ENCODE measurements around the gene MAPK4. TPM values are rescaled to one million over a fixed set of nuclear protein-coding genes. Genes with fewer than 3 reads are reported as not detected.

The MAPK4 gene
- total RNA-seq, 2 donors from 2014 or later: not detected

GRCh38 chr18:50620319-50620718 lies 60.4 kb downstream of the MAPK4 start:
- Mint-ChIP-seq H3K36me3 (ENCODE audit: low read depth) (no peaks in the 10 kb centered on the region), H3K27me3 (peaks cover 33% of the 10 kb centered on the region), H3K4me1 (no peaks in the 10 kb centered on the region), H3K4me3 (no peak overlapping the region), H3K27ac (no peak overlapping the region)
- DNase-seq: no peak
- ATAC-seq: no peak
- no peaks in the 10 kb centered on the region for H3K9me3 ChIP-seq (ENCODE audit: control insufficient read depth, low read length, poor library complexity, severe bottlenecking)

- H3K27me3 Mint-ChIP-seq: peaks cover 23% of the 10 kb centered on the region
- H3K9me3 ChIP-seq (ENCODE audit: control insufficient read depth, low read length, poor library complexity, severe bottlenecking): no peaks in the 10 kb centered on the region
- H3K36me3 Mint-ChIP-seq (ENCODE audit: low read depth): no peaks in the 10 kb centered on the region
- ATAC-seq (no peak), DNase-seq (no peak)
- H3K4me1 Mint-ChIP-seq: no peaks in the 10 kb centered on the region
- no peak overlapping the region for H3K4me3 Mint-ChIP-seq
- H3K27ac Mint-ChIP-seq: no peak overlapping the region
Measured at GRCh38 chr18:50621366-50621765, 61.5 kb downstream of the MAPK4 start.

DNA sequence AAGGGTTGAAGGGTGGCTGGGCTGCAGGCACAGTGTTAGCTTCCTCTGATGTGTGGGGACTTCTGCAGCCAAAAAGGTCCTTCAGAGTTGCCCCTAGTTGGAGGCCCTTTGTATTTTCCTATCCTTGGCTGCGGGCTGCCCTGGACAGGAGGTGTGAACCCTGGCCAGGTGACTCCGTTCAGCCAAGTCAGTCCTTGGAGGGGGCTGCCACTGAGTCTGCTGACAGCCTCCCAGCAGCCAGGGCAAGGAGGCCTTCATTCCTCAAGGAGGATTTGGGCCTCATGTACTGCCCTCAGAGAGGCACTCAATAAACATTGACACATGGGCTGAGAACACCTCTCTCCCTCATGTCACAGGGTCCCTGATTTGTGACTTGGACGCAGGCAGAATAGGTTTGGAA lies 62.4 kb downstream of the MAPK4 start:
- Mint-ChIP-seq H3K4me3 (no peak overlapping the region), H3K4me1 (no peaks in the 10 kb centered on the region), H3K36me3 (ENCODE audit: low read depth) (no peaks in the 10 kb centered on the region), H3K27me3 (peaks cover 19% of the 10 kb centered on the region), H3K27ac (no peak overlapping the region)
- ATAC-seq: no peak
- no peaks in the 10 kb centered on the region for H3K9me3 ChIP-seq (ENCODE audit: control insufficient read depth, low read length, poor library complexity, severe bottlenecking)
- DNase-seq: no peak

- ATAC-seq: no peak
Measured at GRCh38 chr18:50622865-50623393, 63.0 kb downstream of the MAPK4 start.

GRCh38 chr18:50623694-50624352 lies 63.9 kb downstream of the MAPK4 start:
- Mint-ChIP-seq H3K4me1 (no peaks in the 10 kb centered on the region), H3K27me3 (peaks cover 13% of the 10 kb centered on the region), H3K36me3 (ENCODE audit: low read depth) (no peaks in the 10 kb centered on the region), H3K27ac (no peak overlapping the region), H3K4me3 (no peak overlapping the region)
- ATAC-seq: no peak
- no peaks in the 10 kb centered on the region for H3K9me3 ChIP-seq (ENCODE audit: control insufficient read depth, low read length, poor library complexity, severe bottlenecking)
- DNase-seq: no peak

More at GRCh38 chr18:50622865-50623393, 63.0 kb downstream of the MAPK4 start:
- H3K4me1 Mint-ChIP-seq: no peaks in the 10 kb centered on the region
- no peak overlapping the region for H3K4me3 Mint-ChIP-seq
- H3K27me3 Mint-ChIP-seq: peaks cover 14% of the 10 kb centered on the region
- no peaks in the 10 kb centered on the region for H3K9me3 ChIP-seq (ENCODE audit: control insufficient read depth, low read length, poor library complexity, severe bottlenecking)
- no peak overlapping the region for H3K27ac Mint-ChIP-seq
- DNase-seq: no peak
- no peaks in the 10 kb centered on the region for H3K36me3 Mint-ChIP-seq (ENCODE audit: low read depth)

- Mint-ChIP-seq H3K4me3 (no peak overlapping the region), H3K36me3 (ENCODE audit: low read depth) (no peaks in the 10 kb centered on the region), H3K27me3 (peaks cover 14% of the 10 kb centered on the region), H3K4me1 (no peaks in the 10 kb centered on the region), H3K27ac (no peak overlapping the region)
- ATAC-seq (no peak), DNase-seq (no peak)
- H3K9me3 ChIP-seq (ENCODE audit: control insufficient read depth, low read length, poor library complexity, severe bottlenecking): no peaks in the 10 kb centered on the region
Measured at GRCh38 chr18:50624981-50625380, 65.1 kb downstream of the MAPK4 start.

GRCh38 chr18:50626317-50626716 lies 66.4 kb downstream of the MAPK4 start:
- Mint-ChIP-seq H3K4me3 (no peak overlapping the region), H3K27me3 (peaks cover 24% of the 10 kb centered on the region), H3K27ac (no peak overlapping the region), H3K4me1 (no peaks in the 10 kb centered on the region), H3K36me3 (ENCODE audit: low read depth) (no peaks in the 10 kb centered on the region)
- no peak for ATAC-seq
- DNase-seq: no peak
- H3K9me3 ChIP-seq (ENCODE audit: control insufficient read depth, low read length, poor library complexity, severe bottlenecking): no peaks in the 10 kb centered on the region

DNA sequence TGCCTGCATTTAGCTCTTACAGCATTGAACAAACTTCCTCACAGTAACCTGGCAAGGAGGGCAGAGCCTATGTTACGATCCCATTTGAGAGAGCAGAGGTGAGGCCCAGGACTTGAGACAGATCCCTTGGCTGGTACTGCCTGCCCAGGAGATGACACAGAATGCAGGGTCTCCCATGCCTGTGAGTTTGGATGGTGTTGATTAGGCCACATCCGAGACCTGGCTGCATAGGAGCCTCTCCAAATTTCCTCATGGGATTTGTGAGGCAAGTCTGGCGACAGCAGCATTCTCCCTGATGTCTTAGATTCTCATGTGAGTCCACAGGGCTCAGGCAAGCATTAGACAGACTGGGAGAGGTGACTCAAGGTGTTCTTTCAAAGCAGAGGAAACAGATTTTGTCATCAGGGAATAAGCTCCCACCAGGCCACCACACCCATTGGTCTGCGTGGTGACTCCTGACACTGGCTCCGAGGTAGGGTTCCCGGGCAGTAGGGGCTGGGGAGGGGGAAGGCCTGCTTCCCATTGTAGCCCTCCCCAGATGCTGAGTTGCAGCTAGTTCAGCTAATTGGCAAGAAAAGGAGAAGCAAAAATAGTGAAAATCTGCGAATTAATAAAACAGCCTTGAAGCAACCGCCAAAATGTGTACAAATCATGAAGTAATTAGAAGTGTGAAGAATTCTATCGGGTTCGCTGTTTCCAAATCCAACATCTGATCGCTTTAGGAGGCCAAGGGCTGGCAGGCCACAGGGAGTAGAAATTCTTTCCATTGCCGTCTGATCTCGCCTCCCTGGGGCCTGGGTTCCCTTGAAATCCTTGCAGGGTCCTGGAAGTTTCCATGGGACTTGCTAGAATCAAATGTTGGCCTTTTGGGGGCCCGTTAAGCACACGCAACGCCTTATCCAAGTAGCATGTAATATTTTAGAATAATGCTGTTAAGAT lies 68.0 kb downstream of the MAPK4 start:
- no peak overlapping the region for H3K4me3 Mint-ChIP-seq
- H3K27me3 Mint-ChIP-seq: peaks cover 24% of the 10 kb centered on the region
- no peak overlapping the region for H3K27ac Mint-ChIP-seq
- H3K4me1 Mint-ChIP-seq: no peaks in the 10 kb centered on the region
- DNase-seq (no peak), ATAC-seq (no peak)
- H3K9me3 ChIP-seq (ENCODE audit: control insufficient read depth, low read length, poor library complexity, severe bottlenecking): no peaks in the 10 kb centered on the region
- H3K36me3 Mint-ChIP-seq (ENCODE audit: low read depth): no peaks in the 10 kb centered on the region

DNA sequence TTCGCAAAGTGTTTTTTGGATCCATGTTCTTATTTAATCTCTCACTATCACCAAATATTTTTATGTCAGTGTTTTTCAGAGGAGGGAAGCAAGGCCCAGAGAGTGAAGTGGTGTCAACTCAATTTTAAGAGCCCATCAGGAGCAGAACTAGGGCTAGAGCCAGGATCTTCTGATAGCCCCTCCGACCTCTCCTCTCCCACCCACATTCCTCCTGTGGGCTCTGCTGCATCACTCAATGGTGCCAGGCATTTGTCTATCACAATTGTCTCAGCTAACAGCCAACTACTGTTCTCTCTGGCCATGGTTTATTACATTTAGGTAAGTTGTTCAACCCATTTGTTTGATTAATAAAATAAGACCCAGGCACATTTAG lies 68.6 kb downstream of the MAPK4 start:
- no peaks in the 10 kb centered on the region for H3K36me3 Mint-ChIP-seq (ENCODE audit: low read depth)
- H3K9me3 ChIP-seq (ENCODE audit: control insufficient read depth, low read length, poor library complexity, severe bottlenecking): no peaks in the 10 kb centered on the region
- no peak overlapping the region for H3K4me3 Mint-ChIP-seq
- H3K27ac Mint-ChIP-seq: no peak overlapping the region
- DNase-seq (no peak), ATAC-seq (no peak)
- H3K27me3 Mint-ChIP-seq: peaks cover 19% of the 10 kb centered on the region
- H3K4me1 Mint-ChIP-seq: no peaks in the 10 kb centered on the region

DNA sequence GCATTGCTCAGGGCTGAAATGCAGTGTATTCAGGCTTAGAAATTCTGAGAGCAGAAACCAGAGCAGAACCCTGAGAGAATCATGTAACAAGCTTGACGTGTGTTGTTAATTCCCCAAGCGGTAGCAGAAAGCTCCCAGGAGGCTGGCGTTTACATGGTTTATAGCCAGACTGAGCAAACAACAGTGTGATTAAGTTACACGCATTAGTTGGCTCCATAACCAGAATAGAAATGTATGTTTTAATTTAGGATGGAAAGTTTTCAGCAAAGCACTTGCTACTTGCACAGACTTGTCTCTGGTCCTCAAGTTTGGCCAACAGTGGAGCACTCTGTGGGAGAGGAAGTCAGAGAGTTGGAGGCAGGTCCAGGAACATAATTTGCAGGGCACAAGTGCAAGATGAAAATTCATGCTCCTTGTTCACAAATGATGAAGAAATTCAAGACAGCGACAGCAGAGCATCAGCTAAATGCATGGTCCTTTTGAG lies 69.3 kb downstream of the MAPK4 start:
- Mint-ChIP-seq H3K27ac (no peak overlapping the region), H3K36me3 (ENCODE audit: low read depth) (no peaks in the 10 kb centered on the region), H3K4me1 (no peaks in the 10 kb centered on the region), H3K4me3 (no peak overlapping the region), H3K27me3 (peaks cover 21% of the 10 kb centered on the region)
- DNase-seq: no peak
- ATAC-seq: no peak
- H3K9me3 ChIP-seq (ENCODE audit: control insufficient read depth, low read length, poor library complexity, severe bottlenecking): no peaks in the 10 kb centered on the region

DNA sequence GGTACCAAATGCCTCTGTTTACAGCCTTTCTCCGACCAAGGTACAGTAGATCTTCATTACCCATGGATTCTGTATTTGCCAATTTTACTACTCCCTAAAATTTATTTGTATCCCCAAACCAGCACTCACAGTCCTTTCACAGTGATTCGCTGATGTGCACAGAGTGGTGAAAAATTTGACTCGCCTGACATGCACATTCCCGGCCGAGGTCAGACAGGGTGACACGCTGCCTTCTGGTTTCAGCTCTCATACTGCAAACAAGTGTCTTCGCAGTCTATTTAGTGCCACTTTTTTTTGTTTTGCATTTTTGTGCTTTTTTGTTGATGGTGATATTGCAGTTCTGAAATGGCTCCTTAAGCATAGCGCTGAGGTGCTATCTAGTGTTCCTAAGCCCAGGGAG lies 71.0 kb downstream of the MAPK4 start:
- H3K27me3 Mint-ChIP-seq: peaks cover 27% of the 10 kb centered on the region
- H3K9me3 ChIP-seq (ENCODE audit: control insufficient read depth, low read length, poor library complexity, severe bottlenecking): no peaks in the 10 kb centered on the region
- no peak for DNase-seq
- no peaks in the 10 kb centered on the region for H3K4me1 Mint-ChIP-seq
- H3K27ac Mint-ChIP-seq: no peak overlapping the region
- no peak for ATAC-seq
- no peak overlapping the region for H3K4me3 Mint-ChIP-seq
- no peaks in the 10 kb centered on the region for H3K36me3 Mint-ChIP-seq (ENCODE audit: low read depth)

DNA sequence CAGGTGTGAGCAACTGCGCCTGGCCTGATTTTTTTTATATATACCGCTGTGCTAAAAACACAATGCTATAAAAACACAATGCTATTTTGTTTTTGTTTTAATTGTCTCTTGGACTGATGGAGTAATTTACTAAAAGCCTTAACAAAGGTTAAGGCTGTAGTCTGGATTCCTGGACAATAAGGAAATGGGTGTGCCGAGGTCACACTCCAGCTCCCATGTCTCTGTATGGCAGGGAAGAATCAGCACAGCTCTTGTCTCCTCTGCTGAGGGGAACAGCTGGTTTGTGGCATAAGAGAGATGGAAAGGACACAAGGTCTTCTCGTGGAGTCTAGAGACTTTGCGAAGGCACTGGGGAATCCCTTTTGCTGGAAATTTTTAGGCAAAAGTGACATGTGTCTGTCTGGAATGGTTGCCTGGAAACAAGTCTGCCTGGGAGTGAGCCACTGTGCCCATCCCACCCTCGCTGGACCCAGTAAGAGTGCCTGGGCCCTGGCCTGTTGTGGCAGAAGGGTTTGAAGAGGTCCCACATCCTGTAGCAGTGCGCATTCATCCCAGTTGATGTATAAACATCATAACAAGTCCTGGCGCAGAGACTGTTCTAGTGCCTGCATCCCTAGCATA lies 73.1 kb downstream of the MAPK4 start:
- Mint-ChIP-seq H3K27ac (no peak overlapping the region), H3K27me3 (peaks cover 38% of the 10 kb centered on the region), H3K4me1 (no peaks in the 10 kb centered on the region), H3K4me3 (no peak overlapping the region), H3K36me3 (ENCODE audit: low read depth) (no peaks in the 10 kb centered on the region)
- DNase-seq (no peak), ATAC-seq (no peak)
- no peaks in the 10 kb centered on the region for H3K9me3 ChIP-seq (ENCODE audit: control insufficient read depth, low read length, poor library complexity, severe bottlenecking)

DNA sequence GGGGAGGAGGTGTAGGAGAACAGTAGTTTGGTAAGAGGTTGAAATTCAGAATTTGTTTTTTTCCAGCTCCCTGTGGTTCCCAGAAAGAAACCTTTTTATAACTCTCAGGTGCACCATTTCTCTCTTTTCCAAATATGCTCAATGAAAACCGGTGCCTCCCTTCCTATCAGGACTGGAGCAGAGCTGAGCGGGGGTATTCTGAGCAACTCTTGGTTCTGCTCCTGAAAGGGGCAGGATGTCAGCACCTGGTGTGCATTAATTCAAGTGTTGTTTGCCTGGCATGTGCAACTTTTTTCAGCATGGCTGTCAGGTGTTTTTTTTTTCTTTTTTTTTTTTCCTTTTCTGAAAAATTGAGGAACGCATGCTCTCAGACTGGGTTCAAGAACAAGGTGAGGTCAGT lies 74.1 kb downstream of the MAPK4 start:
- DNase-seq: no peak
- Mint-ChIP-seq H3K4me3 (no peak overlapping the region), H3K27me3 (peaks cover 37% of the 10 kb centered on the region), H3K27ac (no peak overlapping the region), H3K4me1 (no peaks in the 10 kb centered on the region), H3K36me3 (ENCODE audit: low read depth) (no peaks in the 10 kb centered on the region)
- ATAC-seq: no peak
- H3K9me3 ChIP-seq (ENCODE audit: control insufficient read depth, low read length, poor library complexity, severe bottlenecking): no peaks in the 10 kb centered on the region
